ENCODE data around the gene MICAL2.

DNA sequence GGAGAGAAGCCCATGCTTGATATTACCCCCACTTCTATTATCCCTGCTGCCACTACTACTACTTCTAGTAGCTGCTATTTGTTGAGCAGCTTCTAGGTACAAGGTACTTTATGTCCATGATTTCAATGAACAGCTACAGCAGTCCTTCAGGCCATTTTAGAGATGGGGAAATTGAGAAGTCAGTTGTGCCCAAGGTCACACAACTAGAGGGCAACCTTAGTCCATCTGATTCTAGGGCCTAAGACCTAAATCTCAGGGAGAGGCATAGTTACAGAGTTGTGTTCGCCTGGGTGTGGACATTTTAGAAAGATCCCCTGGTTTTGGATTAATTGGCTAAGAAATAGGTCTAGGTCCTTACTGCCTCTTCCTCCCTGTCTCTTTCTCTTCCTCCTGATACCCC is 52.3 kb downstream of the MICAL2 start:
- no peak for TF ChIP-seq EP300 (IDR thresholded peaks at IDR 0.05)
- TF ChIP-seq, protein P1, sequence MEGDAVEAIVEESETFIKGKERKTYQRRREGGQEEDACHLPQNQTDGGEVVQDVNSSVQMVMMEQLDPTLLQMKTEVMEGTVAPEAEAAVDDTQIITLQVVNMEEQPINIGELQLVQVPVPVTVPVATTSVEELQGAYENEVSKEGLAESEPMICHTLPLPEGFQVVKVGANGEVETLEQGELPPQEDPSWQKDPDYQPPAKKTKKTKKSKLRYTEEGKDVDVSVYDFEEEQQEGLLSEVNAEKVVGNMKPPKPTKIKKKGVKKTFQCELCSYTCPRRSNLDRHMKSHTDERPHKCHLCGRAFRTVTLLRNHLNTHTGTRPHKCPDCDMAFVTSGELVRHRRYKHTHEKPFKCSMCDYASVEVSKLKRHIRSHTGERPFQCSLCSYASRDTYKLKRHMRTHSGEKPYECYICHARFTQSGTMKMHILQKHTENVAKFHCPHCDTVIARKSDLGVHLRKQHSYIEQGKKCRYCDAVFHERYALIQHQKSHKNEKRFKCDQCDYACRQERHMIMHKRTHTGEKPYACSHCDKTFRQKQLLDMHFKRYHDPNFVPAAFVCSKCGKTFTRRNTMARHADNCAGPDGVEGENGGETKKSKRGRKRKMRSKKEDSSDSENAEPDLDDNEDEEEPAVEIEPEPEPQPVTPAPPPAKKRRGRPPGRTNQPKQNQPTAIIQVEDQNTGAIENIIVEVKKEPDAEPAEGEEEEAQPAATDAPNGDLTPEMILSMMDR (IDR thresholded peaks at IDR 0.05): no peak
